OCI-LY3 (cell line): Measurements from ENCODE around the gene SIT1.

Experiments used
- EZH2phosphoT487 ChIP-seq: fragments of 200-600 bp; shearing (Covaris generic); IDR thresholded peaks from 2 replicates; pipeline ENCODE4 v1.6.1; 2018; ENCODE audit warnings: antibody characterized with exemption, mixed run types, low read depth
- TF ChIP-seq, protein P1 (sequence below): fragments of 200-600, 300-600 bp; sonication (generic); IDR thresholded peaks from 2 replicates; pipeline ENCODE4 v1.5.1; 2014; ENCODE audit warnings: antibody characterized with exemption, low read length, low read depth

- TF ChIP-seq, protein P1, sequence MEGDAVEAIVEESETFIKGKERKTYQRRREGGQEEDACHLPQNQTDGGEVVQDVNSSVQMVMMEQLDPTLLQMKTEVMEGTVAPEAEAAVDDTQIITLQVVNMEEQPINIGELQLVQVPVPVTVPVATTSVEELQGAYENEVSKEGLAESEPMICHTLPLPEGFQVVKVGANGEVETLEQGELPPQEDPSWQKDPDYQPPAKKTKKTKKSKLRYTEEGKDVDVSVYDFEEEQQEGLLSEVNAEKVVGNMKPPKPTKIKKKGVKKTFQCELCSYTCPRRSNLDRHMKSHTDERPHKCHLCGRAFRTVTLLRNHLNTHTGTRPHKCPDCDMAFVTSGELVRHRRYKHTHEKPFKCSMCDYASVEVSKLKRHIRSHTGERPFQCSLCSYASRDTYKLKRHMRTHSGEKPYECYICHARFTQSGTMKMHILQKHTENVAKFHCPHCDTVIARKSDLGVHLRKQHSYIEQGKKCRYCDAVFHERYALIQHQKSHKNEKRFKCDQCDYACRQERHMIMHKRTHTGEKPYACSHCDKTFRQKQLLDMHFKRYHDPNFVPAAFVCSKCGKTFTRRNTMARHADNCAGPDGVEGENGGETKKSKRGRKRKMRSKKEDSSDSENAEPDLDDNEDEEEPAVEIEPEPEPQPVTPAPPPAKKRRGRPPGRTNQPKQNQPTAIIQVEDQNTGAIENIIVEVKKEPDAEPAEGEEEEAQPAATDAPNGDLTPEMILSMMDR: no peak
- TF ChIP-seq EZH2phosphoT487: no peak
Observed at GRCh38 chr9:35673132-35674024, 22.6 kb upstream of the SIT1 start, which contains the start of gene CA9.
